HEK293 (cell line): ENCODE results near the gene CPD.

Source experiments
- ATF2 ChIP-seq: fragments of 450-650 bp; formaldehyde crosslinking; IDR thresholded peaks from 2 replicates; pipeline ENCODE4 v1.5.1; 2016; ENCODE audit warnings: missing biosample characterization, missing genetic modification characterization, low read depth
- CTCF ChIP-seq: fragments of 450-650 bp; formaldehyde crosslinking; IDR thresholded peaks from 2 replicates; pipeline ENCODE4 v1.5.1; 2016; ENCODE audit warnings: missing biosample characterization, missing genetic modification characterization
- PATZ1 ChIP-seq: fragments of 450-650 bp; formaldehyde crosslinking; IDR thresholded peaks from 2 replicates; pipeline ENCODE4 v1.5.1; 2016; ENCODE audit warnings: missing biosample characterization, missing genetic modification characterization
- REST ChIP-seq: fragments of 450-650 bp; formaldehyde crosslinking; IDR thresholded peaks from 2 replicates; pipeline ENCODE4 v1.5.1; 2016; ENCODE audit warnings: missing biosample characterization, missing genetic modification characterization
- ZNF558 ChIP-seq: fragments of 450-650 bp; formaldehyde crosslinking; IDR thresholded peaks from 2 replicates; pipeline ENCODE4 v1.5.1; 2016; ENCODE audit warnings: missing biosample characterization, missing genetic modification characterization
- ZNF707 ChIP-seq: fragments of 450-650 bp; formaldehyde crosslinking; IDR thresholded peaks from 2 replicates; pipeline ENCODE4 v1.5.1; 2016; ENCODE audit warnings: missing biosample characterization, missing genetic modification characterization

GRCh38 chr17:30393491-30393890 is 14.8 kb downstream of the CPD start:
- TF ChIP-seq CTCF (tag by site-specific recombination) (no peak), REST (tag by site-specific recombination) (no peak), ZNF558 (tag by site-specific recombination) (no peak), ATF2 (no peak), PATZ1 (no peak), ZNF707 (tag by site-specific recombination) (no peak)
